D341Med (cell line): Measurements from ENCODE around the gene TEX11.
"Not testable (repeated sequence)": the region's sequence is repeated elsewhere in the genome, so short reads cannot be mapped to it uniquely, and the experiment has no call there.

Source experiments
- DNase-seq: peaks from one replicate; pipeline ENCODE4 v3.0.0; 2012; ENCODE audit warnings: low spot score

TEX11 gene

DNA sequence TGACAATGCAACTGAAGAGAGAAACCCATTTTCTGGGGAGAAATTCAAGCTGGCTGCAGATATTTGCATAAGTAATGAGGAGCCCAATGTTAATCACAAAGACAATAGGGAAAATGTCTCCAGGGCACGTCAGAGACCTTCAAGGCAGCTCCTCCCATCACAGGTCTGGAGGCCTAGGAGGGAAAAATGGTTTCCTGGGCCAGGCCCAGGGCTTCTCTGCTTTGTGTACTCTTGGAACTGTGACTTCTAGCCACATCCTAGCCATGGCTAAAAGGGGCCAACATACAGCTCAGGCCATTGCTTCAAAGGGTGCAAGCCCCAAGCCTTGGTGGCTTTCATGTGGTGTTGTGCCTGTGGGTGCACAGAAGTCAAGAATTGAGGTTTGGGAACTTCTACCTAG lies 321.4 kb downstream of the TEX11 start:
- not testable (repeated sequence) for DNase-seq

DNA sequence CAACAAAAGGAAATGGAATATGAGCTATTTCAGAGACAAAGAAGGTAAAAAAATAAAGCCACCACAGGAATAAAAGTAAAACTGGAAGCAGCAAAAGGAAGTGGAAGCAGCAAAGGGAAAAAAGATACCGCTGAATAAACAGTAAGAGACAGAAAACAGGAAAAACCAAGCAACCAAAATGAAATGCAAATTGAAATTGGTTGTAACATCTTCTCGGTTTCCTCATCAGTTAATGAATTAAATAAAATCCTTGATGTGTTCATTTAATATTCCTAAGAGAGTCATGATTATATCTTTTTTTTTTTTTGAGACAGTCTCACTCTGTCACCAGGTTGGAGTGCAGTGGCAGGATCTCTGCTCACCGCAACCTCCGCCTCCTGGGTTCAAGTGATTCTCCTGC lies 331.1 kb downstream of the TEX11 start:
- no peak for DNase-seq

DNA sequence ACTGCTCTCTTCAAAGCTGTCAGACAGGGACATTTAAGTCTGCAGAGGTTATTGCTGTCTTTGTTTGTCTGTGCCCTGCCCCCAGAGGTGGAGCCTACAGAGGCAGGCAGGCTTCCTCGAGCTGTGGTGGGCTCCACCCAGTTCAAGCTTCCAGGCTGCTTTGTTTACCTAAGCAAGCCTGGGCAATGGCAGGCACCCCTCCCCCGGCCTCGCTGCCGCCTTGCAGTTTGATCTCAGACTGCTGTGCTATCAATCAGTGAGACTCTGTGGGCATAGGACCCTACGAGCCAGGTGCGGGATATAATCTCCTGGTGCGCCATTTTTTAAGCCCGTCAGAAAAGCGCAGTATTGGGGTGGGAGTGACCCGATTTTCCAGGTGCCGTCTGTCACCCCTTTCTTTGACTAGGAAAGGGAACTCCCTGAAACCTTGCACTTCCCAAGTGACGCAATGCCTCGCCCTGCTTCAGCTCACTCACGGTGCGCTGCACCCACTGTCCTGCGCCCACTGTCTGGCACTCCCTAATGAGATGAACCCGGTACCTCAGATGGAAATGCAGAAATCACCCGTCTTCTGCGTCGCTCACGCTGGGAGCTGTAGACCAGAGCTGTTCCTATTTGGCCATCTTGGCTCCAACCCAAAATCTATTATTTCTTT lies 338.5 kb downstream of the TEX11 start:
- DNase-seq: not testable (repeated sequence)

DNA sequence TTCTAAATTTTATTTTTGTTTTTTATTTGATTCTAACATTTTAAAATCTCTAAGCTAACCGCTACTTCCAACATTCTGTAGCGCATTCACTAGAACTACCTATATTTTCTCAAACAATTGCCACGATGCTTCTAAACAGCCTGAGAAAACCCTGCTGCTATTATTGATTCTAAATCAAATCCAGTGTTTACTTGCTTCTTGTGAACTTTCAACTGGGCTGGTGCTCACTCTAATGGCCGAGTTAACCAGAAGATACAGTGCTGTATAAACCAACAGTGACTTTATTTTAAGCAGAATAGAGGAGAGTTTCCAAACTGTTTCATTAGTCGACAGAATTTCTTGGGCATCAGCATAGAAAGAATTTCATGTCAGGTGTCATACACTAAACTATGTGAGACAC lies 353.6 kb downstream of the TEX11 start:
- DNase-seq: no peak

DNA sequence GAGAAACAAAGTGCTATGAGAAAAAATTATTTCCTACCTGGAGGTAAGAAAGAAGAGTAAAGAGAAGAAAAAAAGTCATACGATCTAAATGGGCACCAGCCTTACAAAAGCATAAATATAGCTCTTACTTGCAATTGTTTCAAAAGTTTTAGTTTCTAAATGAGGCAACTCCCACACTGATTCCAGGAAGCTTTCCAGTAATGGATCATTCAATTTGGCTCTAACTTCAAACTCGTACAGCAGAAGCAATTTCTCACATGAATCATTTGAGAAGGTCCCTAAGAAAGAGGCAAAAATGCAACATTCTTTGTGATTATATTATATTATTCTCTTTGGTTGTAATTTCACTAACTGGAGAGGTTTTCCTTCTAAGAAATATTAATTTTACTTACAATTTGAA lies 354.0 kb downstream of the TEX11 start:
- DNase-seq: no peak

DNA sequence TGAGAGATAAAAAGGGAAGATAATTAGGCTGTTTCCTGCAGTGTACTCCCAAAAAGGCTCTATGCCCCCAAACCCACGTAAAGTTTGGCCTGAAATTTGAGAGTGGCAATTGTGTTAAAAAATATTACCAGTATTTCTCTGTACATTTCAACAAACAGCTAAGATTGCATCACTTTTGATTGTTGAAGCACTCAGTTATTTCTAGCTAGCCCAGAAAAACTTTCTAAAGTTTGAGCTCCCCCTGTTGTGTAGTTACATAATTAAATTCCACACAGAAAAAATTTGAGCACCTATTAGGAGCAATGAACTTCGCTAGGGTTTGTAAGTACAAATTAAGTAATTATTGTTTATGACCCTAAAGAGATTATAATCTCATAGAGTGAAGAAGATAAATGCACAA lies 354.4 kb downstream of the TEX11 start:
- no peak for DNase-seq

DNA sequence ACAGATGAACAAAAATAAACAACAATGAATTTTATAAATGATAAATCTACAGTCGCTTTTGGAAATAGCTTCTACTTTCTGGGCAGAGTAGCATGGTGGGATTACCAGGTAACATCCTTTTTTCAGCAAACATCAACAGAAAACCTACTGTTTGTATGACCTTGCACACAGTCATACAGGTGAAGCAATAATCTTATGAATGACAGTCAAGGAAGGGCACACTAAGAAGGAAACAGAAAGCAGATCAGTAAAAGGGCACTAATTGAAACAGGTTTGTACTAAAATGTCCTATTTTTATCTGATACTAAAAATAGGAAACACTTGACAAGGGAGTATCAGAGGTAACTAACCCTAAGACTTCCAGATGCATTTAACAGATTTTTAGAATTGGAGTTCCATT lies 355.0 kb downstream of the TEX11 start:
- DNase-seq: no peak

DNA sequence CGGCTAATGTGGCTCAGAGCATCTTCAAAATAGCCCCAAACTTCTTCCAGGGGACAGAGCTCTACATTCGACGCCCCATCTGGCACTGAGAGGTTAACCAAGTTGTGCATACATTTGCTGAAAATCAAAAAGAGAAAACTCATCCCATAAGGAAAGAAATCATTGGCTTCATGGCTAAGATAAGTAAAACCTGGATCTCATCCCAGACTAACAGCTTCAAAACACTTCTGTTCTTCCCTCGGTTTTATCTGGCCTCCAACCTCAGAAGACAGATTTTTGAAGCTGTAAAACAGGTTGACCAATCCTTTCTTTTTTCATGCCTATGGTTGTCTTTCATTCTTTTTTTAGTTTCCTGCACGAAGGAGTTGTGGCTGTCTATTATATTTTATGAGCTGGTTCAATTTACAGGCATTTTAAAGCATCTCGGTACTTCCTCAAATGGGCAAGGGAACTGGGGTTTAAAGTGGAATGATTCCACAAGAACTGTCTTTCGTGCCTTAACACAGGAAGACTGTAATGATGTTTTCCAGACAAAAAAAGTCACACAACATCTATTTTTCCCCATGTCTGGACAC lies 356.3 kb downstream of the TEX11 start:
- DNase-seq: no peak

DNA sequence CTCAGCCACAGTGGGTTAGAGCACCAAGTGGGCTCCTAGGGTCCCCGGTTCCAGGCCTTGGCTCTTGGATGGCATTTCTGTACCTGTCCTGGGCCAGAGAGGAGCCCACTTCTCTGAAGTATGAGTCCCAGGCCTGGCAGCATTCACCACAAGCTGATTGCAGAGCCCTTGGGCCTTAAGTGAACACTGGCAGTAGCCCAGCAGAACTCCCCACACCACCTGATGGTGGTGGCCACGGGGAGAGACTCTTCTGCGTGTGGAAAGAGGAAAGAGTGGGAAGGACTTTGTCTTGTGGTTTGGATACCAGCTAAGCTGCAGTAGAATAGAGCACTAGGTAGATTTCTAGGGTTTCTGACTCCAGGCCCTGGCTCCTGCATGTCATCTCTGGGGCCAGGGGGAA lies 359.1 kb downstream of the TEX11 start:
- no peak for DNase-seq

DNA sequence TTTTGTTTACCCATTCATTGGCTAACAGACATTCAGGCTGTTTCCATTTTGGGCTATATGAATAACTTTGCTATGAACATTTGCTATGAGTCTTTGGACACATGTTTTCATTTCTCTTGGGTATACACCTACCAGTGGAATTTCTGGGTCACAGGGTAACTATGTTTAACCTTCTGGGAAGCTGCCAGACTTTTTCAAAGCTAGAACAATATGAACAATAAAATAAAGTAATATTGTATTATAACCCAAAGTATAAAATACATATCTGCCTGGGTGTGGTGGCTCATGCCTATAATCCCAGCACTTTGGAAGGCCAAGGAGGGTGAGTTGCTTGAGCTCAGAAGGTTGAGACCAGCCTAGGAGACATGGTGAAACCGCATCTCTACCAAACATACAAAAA lies 373.3 kb downstream of the TEX11 start:
- no peak for DNase-seq

DNA sequence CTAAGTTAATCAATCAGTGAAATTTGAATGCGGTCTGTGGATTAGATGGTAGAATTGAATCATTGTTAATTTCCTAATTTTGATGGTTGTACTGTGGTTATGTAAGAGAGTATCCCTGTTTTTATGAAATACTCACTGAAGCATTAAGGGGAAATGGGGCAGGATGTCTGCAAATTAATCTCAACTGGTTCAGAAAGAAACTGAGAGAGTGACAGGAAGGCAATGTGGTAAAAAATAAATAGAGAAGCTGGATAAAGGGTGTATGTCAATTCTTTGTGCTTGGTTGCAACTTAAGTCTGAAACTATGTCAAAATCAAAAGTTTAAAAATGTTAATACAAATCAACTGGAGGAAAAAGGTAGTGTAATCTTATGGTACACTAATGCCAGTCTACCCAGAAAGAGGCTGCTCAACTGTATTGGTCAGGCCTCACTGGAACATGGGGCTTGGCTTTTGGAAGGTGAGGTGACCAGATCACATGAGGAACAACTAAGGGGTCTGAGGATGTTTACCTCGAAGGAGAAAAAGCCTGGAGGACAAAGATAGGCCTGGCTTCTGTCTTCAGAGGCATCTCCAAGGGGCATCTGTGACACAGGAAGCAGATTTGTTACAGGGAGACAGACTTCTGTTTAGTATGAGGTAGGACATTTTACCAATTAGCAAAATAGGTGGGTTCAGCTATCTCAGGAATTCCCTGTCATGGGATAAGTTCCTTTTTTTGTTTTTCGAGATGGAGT lies 380.7 kb downstream of the TEX11 start:
- DNase-seq: no peak

DNA sequence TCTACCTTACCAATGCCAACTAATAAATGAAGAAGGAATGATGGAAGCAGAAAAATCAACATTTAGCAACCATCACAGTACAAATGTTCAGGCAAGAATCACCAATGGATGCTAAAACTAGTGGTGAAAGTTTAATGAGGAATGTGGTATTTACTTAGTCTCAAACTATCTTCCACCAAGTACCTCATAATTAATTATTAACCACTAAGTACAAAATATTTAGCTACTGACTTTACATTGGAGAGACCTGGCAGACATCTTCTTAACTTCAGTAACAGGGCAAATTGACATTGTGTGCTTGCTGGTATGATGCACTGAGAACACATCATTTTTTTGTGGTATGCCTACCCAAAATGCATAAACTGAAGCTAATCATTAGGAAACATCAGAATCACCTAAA lies 381.5 kb downstream of the TEX11 start:
- no peak for DNase-seq

DNA sequence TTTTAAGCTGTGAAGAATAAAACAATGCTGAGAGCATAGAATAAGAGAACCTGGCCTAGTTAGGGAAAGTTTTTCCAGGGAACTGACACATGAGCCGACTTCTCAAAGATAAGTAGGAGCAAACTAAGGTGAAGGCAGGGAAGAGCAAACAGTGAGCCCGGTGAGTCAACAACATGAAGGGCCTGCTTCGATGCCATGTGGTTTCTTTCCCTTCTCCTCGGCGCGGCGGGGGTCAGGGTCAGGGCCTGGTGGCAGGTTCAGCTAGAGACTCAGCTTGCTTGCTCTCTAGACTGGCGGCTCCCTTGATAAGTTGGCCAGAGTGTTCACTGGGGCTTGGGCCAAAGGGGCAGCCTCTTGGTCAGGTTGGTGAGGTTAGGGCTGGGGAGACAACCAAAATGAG lies 382.8 kb downstream of the TEX11 start:
- no peak for DNase-seq

DNA sequence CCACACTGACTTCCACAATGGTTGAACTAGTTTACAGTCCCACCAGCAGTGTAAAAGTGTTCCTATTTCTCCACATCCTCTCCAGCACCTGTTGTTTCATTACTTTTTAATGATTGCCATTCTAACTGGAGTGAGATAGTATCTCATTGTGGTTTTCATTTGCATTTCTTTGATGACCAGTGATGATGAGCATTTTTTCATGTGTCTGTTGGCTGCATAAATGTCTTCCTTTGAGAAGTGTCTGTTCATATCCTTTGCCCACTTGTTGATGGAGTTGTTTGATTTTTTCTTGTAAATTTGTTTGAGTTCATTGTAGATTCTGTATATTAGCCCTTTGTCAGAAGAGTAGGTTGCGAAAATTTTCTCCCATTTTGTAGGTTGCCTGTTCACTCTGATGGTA lies 392.8 kb downstream of the TEX11 start:
- DNase-seq: not testable (repeated sequence)

DNA sequence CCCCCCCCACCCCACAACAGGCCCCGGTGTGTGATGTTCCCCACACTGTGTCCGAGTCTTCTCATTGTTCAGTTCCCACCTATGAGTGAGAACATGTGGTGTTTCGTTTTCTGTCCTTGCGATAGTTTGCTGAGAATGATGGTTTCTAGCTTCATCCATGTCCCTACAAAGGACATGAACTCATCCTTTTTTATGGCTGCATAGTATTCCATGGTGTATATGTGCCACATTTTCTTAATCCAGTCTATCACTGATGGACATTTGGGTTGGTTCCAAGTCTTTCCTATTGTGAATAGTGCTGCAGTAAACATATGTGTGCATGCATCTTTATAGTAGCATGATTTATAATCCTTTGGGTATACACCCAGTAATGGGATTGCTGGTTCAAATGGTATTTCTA lies 393.2 kb downstream of the TEX11 start:
- DNase-seq: not testable (repeated sequence)

DNA sequence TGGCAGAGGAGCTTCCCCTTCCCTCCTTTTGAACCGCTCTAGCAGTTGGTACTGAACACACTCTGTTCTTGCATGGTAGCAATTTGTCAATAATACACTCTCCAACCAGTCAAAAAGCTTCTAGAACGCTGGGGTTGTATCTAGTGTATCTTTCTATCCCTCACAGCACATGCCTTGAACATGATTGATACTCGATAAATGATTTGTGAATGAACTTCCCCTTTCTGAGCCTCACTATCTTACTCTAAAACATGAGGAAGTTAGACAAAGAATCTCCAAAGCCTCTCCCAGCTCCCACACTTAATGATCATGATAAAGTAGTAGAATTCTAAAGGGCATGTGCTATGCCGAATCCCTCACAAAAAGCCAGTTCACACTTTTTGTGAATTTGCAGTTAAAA lies 399.4 kb downstream of the TEX11 start:
- no peak for DNase-seq

DNA sequence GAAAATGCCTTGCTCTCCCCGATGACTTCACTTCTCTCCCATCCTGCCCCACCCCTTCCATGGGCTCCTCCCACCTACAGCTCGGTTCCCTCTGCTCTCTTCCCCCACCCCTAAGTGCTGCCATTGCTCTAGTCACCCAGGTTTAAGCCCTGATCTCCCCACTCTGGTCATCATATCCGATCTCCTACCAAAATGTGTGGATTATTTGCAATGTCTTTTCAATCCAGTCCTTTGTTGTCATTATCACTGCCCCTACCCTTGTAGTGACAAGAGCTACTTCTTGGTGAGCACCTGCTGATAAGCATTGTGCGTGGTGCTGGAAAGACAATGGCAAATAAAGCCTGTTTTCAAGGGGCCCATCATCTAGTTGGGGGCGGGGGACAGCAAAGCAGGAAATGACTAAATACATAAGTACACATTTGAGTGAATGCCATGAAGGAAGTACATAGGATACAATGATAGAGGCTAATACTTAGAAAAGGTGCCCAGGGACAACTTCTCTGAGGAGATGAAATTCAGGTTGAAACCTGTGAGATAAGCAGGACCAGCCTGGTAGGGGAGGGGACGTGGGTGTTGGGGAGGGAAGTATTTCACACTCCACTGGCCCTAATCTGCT lies 400.1 kb downstream of the TEX11 start:
- DNase-seq: no peak

DNA sequence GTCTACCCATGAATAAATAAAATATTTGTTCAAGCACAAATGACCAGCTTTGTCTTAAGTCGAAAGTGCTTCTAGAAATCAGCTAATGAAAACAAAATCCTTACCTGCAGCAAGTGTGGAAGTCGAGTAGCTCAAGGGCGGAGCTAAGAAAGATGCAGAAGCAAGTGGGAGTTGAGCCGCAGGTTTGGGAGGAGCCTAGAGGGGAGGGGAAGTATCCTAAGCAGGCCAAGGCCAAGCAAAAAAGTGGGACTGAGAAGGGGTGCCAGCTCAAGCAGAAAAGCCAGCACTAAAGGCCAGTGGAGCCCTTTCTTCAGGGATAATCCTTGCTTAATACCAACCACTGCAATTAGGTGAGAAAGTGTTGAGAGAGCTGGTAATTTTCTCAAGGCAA lies 403.1 kb downstream of the TEX11 start:
- DNase-seq: peak; percentile 25

DNA sequence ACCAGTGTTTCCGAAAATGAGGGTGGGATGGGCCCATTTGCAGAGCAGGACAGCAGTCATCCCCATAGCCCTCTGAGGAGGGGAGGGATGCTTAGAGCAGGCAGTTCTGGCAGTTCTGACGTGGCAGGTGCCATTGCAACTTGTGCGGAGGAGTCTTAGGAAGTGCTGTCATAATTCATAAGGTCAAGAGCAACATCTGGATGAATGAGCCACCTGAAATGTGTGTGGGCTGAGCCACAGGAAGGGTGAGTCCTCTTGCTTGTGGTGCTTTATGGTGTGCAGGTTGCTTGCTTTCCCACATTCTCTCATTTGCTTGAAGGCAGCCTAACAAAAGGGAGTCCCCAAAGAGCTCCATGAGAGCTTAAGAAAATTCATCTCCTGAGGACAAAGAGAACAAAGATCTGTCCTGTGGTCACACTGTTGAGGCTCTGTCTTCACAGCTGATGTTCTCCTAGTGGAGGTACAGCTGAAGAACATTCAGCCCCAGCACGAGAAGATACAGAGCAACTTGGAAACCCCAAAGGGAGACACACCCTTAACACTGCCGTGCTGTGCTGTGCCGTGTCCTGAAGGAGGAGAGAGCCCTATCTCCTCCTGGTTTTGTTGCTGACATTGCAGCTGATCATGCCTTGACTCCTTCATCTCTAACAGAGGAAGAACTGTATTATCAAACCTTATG lies 403.6 kb downstream of the TEX11 start:
- DNase-seq: no peak

DNA sequence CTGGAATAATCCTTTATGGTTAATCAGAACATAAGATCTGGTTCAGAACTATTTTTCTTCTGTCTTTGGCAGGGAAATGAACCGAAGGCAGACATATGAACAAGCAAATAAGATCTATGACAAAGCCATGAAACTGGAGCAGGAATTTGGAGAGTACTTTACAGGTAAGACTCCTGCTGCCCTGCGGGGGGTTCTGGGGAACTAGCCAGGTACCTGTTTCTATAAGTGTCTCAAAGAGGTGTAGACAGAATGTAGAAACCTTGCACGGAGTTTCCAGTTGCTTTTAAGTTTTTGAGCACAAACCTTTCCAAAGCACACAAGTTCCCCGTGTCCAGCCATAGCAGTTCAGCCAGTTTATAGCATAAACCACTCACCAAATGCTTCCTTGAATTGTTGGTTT lies 407.7 kb downstream of the TEX11 start:
- DNase-seq: no peak

DNA sequence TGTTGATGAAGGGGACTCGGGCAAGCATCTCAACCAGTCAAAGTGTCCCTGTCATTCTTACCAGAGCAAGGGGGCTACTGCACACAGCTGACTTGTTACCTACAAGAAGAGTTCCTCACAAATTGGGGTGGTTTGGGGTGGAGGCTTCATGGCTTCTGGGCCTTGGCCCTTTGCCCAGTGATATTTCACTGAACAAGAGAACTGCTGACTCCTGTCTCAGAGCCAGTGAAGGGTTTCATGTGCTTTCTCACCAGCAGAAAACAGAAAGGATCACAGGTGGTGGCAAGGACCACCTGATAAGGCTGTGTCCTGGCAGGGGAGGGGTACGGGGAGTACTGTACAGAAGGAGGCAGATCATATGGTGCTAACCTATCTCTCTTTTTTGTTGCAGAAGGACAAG lies 410.4 kb downstream of the TEX11 start:
- no peak for DNase-seq

DNA sequence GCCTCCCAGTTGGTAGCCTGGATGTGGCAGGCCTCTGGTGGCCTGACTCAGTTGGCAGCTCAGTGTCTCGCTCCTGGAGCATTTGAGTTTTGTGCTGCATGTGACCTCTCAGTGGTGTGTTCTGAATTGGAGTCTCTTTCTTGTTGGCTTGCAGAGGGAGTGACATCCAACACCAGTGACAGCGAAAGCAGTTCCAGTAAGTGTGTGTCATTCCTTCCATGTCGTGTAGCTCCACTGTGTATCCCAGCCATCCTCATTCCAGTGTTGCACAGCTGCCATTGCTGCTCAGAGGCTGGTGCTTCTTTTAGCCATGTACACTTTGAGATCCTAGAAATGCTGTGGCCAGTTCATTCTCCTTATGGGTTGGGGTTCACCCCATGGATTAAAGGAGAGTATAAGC lies 411.5 kb downstream of the TEX11 start:
- DNase-seq: no peak

DNA sequence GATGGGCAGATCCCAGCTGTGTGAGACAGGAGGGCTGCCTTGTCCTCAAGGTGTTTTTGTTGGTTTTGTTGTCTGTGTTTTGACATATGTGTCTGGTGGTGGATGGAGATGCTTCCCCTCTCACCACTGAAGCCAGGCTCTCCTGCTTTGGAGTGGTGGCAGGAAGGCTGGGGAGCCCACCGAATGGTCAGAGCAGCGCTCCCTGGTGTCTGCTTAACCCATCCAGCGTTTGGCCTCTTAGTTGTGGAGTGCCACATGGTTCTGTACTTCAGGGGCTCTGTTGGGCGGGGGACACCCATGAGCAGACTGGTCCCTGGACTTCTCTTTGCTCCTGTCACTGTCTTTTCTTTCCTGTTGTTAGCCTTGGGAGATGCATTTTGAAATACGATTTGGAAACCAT lies 412.0 kb downstream of the TEX11 start:
- DNase-seq: no peak
